T-helper 2 cell treated with Interferon-gamma antibody and Interleukin-4, amounts not matched to agents 100 ng/mL and 5 ng/mL, for 36 hours (primary cell): ENCODE data around the gene SMC1B. TPM values are rescaled to one million over a fixed set of nuclear protein-coding genes. Genes with fewer than 3 reads are reported as not detected.
"Not testable (repeated sequence)": the region's sequence is repeated elsewhere in the genome, so short reads cannot be mapped to it uniquely, and the experiment has no call there.

Experiments used
- intact Hi-C: fragments of 100-400 bp; cut with micrococcal nuclease; formaldehyde crosslinking; loops from one replicate; pipeline ENCODE4 v1.15.1; 2023
- total RNA-seq: library from RNA; stranded (reverse); gene quantifications from 2 replicates; pipeline ENCODE4 v1.2.3, GENCODE V29; 2022

SMC1B gene
- total RNA-seq: 0.66 and 0.68 TPM in 2 replicates

DNA sequence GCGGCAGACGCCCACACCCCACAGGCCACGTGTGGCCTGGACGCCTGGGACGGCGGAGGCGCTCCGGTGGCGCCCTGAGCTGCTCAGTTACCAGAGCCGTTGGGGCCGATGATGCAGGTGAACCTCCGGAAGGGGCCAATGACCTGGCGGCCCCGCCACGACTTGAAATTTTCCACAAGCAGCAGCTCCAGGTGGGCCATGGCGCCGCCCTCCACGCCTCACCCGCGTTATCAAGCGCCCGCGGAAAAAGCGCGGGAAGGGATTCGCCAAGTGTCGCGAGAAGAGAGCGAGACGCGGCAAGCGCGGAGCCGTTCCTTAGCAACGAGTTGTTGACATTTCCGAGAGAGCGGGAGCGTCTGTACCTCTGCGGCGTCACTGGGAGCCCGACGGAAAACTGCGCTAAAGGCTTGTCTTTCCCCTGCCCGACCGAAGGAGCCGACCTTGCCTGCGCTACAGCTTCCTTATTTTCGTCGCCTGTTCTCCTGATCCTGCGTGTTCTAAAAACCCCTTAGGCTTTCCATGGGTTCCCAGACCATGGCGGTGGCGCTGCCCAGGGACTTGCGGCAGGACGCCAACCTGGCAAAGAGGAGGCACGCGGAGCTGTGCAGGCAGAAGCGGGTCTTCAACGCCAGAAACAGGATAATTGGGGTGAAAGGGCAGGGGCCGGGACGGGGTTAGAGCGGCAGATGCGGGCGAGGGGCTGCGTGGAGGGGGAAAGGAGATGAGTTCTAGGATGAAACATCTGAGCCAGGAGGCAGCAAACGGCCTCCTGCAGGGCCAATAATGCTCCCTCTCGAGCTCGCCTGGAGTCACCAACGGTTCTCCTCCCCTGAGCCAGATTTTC lies at the start of gene SMC1B, which contains the start of gene RIBC2:
SMC1B (minus strand) TSS at position 232 of the 844 bp plus-strand sequence; CDS start at position 200, 32 bp downstream.
RIBC2 (plus strand) TSS at position 326 of the 844 bp plus-strand sequence; CDS start at position 520, 194 bp downstream.
- intact Hi-C loops: loop anchor here (1.0 to 10.0 kb wide), 2 partner anchors 95 to 249 kb away; partner anchors contain the start of gene NUP50

DNA sequence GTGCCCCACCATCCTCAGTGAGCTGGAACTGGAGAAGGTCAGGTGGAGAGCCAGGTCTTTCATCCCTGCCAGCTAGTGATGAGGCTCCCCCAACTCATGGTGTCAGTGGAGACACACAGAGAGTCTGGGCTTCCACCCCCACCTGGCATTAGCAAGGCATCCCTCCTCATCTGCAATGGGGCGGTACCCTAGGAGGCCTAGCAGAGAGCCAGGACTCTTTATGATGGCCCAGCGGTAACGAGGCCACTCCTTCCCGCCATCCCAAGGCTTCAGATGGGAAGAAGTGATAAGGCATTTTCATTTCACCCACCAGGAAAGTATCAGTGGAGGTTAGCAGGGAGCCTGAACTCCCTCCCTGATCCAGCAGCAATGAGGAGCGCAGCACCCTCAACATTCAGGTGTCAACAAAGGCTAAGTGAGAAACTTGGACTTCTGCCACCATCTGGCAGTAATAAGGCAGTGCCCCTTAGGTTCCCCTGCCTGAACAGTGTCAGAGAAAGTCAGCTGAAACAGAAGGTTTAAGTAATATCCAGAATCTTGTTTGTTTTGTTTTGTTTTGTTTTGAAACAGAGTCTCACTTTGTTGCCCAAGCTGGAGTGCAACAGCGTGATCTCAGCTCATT lies 48.7 kb upstream of the SMC1B start:
- intact Hi-C loops: no loop called here

- intact Hi-C loops: no loop called here
These were observed 47.1 kb upstream of the SMC1B start for GRCh38 chr22:45460288-45461109.

DNA sequence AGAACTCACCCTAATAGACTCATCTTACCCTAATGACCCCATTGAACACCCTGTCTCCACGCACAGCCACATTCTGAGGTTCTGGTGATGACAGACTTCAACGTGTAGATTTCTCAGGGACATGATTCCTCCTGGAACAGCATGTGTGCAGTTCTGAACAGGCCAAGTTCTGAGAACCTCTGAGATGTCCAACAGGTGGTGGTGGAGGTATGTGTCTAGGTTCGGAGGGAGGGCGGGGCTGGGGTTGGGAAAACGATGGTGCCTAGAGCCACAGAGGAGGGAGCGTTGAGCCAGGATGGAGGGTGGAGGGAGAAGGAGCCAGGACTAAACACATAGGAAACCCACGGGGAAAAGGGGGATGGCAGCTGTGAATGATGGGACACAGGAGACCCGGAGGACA lies 45.8 kb upstream of the SMC1B start:
- intact Hi-C loops: no loop called here

- intact Hi-C loops: no loop called here
These were observed 45.1 kb upstream of the SMC1B start for GRCh38 chr22:45458532-45458931.

GRCh38 chr22:45456811-45457210 lies 43.4 kb upstream of the SMC1B start:
- intact Hi-C loops: no loop called here

- intact Hi-C loops: no loop called here
These were observed 42.2 kb upstream of the SMC1B start for GRCh38 chr22:45455621-45456020.

- intact Hi-C loops: no loop called here
These were observed 41.8 kb upstream of the SMC1B start for GRCh38 chr22:45455212-45455611.

- intact Hi-C loops: no loop called here
These were observed 40.9 kb upstream of the SMC1B start for GRCh38 chr22:45454275-45454674.

DNA sequence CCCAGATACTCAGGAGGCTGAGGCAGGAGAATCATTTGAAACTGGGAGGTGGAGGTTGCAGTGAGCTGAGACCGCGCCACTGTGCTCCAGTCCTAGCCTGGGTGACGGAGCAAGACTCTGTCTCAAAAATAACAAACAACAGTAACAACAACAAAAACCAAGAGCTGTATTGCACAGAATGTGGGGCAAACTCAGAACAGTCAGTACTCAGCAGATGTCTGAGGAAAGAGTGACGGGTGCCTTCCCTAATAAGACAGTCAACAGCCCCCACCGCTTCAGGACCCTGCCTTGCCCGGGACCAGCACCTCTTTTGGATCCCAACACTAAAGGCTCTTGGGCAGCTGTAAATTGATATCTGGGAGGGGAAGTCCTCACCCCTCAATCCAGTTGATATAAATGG lies 40.4 kb upstream of the SMC1B start:
- intact Hi-C loops: no loop called here

GRCh38 chr22:45452565-45453379 lies 39.4 kb upstream of the SMC1B start:
- intact Hi-C loops: no loop called here

GRCh38 chr22:45451972-45452371 lies 38.6 kb upstream of the SMC1B start:
- intact Hi-C loops: no loop called here

DNA sequence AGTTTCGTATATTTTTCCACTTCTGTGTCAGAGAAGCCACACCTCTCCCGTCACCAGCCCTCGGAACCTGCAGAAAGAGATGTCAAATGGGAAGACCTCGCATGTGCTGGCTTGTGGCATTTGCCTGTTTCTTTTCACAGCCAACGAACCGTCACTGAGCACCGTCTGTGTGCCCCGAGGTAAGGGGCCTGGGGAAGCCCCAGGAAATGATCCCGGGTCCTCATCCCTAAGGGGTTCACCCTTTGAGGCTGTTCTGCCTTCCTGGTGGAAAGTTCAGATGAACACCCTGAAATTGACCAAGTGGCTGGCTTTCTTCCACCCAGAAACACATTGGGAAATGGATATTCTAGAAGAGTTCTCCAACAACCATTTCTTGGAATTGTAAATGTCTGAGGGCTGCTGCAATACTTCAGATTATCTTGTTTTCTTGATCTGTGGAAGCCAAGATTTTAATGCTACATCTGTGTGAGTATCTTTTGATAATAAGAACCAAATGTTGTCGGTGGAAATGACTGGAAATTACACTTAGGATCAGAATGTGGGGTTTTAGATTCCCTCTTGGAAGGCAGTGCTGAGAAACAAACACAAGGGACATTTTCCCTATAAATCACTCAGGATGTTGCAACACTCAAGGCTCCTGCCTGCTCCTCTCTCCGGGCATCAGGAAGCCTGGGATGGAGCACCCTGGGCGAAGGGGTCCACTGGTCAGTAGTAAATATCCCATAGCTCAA lies 37.7 kb upstream of the SMC1B start:
- intact Hi-C loops: no loop called here

DNA sequence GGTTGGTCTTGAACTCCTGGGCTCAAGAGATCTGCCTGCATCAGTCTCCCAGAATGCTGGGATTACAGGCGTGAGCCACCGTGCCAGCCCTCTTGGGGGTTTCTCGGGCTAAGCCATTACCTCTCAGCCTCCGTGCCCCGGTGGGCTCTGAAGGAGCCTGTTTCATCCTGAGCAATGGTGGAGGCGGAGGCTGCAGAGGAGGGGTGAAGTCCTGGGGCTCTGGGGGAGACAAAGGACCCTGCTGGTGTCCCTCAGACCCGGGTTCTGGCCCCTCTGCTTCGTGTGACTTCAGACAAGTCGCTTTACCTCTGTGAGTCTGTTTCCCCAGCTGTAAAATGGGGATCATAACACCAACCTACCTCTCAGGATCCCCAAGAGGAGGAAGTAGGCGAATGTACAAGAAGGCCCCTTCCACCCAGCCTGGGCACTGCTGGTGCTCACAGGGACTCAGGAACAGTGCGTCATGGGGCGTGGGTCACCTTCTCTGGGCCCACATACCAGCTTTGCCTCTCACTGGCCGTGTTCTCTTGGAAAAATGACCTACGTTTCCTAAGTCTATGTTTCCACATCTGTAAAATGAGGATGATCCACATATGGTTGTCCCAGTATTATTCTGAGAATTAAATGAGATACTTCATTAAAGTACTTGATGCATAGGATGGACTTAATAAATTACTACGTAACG lies 36.8 kb upstream of the SMC1B start:
- intact Hi-C loops: no loop called here

GRCh38 chr22:45449442-45449841 lies 36.0 kb upstream of the SMC1B start:
- intact Hi-C loops: not testable (repeated sequence)

DNA sequence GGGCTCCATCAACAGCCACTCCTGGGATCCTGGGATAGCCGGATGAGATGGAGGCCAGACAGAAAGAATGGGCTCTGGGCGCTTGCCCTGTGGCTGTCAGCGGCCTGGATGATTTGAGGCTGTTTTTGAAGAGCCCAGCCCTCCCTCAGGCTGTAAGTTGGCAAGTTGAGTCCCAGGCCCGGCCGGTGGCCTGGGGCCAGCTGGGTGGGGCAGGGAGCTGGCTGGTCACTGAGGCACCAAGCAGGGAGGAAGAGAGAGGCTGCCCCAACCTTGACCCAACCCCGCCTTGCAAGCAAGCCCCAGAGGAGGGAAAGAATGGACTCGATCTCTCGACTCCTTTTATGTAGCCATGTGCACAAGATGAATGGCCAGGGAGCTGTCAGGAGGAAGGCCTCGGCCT lies 35.0 kb upstream of the SMC1B start:
- intact Hi-C loops: no loop called here

DNA sequence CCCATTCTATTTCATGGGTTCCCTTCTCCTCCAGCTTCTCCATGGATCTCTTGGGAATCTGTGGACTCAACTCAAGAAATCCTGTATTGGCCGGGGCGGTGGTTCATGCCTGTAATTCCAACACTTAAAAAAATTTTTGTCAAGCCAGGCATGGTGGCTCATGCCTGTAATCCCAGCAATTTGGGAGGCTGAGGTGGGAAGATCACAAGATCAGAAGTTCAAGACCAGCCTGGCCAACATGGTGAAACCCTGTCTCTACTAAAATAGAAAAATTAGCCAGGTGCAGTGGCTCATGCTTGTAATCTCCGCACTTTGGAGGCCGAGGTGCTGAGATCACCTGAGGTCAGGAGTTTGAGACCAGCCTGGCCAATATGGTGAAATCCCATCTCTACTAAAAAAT lies 34.2 kb upstream of the SMC1B start:
- intact Hi-C loops: not testable (repeated sequence)

DNA sequence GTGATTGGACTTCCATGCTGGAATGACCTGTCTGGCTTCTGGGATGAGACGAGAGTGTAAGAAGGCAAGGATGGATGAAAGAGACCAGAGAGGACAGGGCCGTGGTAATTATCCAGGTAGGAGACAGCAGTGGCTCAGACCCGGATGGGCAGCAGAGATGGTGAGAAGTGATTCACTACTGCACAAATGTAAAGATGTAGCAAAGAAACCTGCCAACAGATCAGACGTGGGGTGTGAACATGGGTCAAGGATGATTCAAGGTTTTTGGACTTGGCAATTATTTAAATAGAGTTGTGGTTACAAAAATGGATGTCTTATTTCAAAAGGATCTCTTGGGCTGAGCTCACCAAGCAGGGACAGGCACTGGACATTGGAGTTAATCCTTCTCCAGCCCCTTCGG lies 32.8 kb upstream of the SMC1B start:
- intact Hi-C loops: no loop called here

- intact Hi-C loops: no loop called here
These were observed 31.8 kb upstream of the SMC1B start for GRCh38 chr22:45445031-45445710.
